ENCODE results near the gene RASAL3.

Gene RASAL3

GRCh38 chr19:15448778-15449619 lies 15.3 kb downstream of the RASAL3 start:
- DNase-seq: no peak

DNA sequence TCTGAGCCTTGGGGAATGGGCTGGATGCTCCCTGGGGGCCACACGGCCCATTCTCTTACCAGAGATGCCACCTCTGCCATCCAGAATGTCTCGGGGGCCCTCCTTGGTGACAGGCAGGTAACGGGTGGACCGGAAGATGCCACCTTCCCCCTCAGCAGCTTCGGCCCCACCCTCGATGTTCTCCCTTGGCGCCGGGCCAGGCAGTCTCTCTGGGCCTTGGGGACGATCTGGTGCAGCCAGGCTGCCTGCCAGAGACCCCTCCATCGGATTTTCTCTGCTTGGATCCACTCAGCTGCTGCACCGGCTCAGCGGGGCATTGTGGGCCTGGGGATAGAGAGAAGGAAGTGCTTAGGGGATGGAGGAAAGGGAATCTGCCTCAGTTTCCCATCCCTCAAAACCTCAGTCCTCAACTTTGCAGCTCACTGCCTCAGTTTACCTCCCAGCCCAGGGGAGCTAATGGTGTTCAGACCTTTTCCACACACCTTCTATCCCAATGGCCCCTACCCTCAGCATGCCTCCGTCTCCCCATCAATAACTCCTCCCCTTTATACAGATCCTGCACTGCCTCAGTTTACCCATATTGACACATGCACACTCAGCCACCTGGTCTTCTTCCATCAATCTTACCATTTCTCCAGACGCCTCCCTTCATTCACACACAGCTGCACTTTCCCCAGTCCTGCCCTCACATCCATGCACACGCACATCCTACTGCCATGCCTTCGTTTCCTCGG lies 16.1 kb downstream of the RASAL3 start:
- no peak for DNase-seq

DNA sequence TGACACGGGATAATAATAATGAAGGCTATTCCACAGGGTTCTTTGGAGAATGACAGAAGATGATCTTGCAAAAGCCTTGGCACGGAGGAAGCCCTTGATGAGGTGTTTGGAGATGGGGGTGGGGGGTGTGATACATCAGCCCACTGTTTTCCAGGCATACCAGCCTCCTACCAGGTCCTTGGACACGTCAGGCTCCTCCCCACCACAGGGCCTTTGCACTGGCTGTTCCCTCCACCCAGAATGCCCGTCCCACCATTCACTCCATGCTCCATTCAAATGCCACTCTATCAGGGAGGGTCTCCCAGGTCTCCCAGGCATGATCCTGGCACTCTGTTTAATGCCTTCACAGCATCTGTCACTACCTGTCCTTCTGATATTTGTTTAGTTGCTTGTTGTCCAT lies 17.3 kb downstream of the RASAL3 start:
- DNase-seq: no peak

DNA sequence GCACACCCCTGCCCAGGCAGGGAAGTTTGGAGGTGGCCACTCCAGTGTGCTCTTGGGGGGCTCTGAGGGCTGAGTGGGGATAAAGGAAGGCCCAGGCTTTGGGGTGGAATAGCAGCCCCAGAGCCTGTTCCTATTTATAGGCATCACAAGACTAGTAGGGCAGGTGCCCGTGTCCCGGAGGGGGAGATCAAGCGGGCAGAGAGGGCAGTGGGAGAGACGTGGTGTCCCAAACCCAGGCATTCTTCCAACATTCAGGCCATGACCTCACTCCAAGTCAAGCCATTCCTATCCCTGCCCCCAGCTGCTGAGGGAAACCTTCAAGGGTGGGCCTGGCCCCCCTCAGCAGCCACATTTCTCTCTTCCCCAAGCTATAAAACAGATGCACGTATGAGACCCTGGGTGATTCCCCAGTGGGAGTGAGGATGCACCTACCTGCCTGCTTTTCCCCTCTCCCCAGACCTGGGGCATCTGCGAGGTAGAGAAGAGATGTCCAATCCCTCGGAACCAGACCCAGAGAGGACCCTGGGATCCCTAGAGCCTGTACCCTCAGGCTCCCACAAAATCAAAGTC lies 18.5 kb downstream of the RASAL3 start:
- no peak for DNase-seq

GRCh38 chr19:15445227-15445605 lies 19.1 kb downstream of the RASAL3 start:
- no peak for DNase-seq

GRCh38 chr19:15444505-15445226 lies 19.7 kb downstream of the RASAL3 start:
- no peak for DNase-seq

- DNase-seq: no peak
Measured at GRCh38 chr19:15443838-15444237, 20.5 kb downstream of the RASAL3 start.

DNA sequence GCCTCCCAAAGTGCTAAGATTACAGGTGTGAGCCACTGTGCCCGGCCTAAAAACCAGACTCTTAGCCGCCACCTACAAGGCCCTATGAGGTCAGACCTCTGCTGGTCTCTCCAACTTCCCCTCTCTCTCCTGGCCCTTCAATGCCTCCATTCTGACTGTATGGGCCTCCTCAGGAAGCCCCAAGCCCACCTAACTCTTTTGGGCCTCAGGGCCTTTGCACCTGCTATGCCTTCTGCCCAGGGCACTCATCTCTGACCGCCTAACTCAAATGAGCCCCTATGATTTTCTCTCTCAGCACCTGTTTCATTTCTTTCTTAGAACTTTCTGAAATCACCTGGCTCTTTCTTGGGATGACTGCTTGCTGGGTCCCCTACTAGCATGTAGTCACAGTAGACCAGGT lies 21.0 kb downstream of the RASAL3 start:
- no peak for DNase-seq

GRCh38 chr19:15442142-15442920 lies 22.0 kb downstream of the RASAL3 start:
- DNase-seq: no peak

GRCh38 chr19:15441317-15441716 lies 23.0 kb downstream of the RASAL3 start:
- no peak for DNase-seq

- DNase-seq: no peak
Measured at GRCh38 chr19:15439821-15440641, 24.3 kb downstream of the RASAL3 start.

- DNase-seq: no peak
Measured at GRCh38 chr19:15439078-15439799, 25.1 kb downstream of the RASAL3 start.

GRCh38 chr19:15438577-15438976 lies 25.8 kb downstream of the RASAL3 start:
- DNase-seq: no peak

DNA sequence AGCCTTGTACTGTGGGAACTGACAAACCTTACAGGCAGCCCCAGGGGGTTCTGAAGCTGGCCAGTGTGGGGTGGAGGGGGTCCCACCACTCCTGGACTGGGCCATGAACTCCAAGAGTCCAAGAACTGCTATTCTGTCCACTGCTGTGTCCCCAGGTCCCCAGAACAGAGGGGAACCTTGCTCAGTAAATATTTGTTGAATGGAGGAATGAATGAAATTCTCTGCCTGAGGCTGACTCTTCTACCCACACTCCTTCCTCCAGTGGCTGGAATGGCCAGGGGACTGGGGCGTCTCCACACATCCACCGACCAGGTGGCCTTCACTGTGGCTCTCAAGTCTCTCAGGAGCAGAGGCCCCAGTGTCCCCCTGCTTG lies 26.2 kb downstream of the RASAL3 start:
- no peak for DNase-seq

DNA sequence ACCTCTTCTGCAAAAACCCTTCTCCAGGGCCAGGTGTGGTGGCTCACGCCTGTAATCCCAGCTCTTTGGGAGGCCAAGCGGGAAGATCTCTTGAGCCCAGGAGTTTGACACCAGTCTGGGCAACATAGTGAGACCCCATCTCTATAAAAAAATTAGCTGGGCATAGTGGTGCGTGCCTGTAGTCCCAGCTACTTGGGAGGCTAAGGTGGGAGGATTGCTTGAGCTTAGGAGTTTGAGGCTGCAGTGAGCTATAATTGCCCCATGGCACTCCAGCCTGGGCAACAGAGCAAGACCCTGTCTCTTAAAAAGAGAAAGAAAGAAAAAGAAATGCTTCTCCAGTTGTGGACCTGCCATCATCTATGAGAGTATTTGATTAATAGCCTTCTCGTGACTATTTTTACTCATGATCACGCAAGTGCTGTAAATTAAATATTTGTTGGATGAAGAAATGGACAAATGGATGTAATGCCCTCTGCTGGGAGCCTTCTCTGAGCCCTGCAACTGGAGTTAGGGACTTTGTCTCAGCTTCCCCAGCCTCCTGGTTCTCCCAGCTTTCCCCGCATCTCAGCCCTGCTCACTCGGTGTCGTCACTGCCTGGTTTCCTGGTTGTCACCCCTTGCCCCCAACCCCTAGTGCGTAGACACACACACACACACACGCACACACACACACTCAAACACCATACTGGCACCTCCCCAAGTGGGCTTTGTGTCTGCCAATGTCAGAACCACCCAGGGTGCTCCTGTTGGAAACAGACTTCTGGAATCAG lies 26.8 kb downstream of the RASAL3 start:
- DNase-seq: no peak

- no peak for DNase-seq
Measured at GRCh38 chr19:15436826-15437110, 27.6 kb downstream of the RASAL3 start.

- no peak for DNase-seq
Measured at GRCh38 chr19:15436012-15436825, 28.1 kb downstream of the RASAL3 start.

DNA sequence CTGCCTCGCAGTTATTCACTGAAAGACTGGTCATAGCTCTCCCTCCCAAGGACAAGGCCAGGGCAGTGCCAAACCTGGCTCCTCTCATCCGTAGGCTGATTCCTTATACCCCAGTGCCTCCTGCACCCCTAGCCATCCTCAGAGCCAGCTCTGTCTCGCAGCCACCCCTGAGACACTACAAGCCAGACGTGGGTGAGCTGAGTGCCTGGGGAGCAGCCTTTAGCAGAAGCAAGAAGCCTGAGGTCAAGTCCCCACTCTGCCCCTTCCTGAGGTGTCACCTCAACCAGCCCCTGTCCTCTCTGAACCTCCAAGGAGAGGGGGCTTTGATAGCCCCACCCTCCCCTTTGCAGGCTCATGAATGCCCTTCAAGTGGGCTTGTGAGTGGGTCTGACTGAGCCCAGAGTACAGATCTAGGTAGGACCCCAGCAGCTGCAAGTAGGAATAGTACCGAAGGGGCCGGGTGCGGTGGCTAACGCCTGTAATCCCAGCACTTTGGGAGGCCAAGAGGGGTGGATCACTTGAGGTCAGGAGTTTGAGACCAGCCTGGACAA lies 30.8 kb downstream of the RASAL3 start:
- DNase-seq: no peak

All from stimulated activated CD8-positive, alpha-beta memory T cell treated with anti-CD3 and anti-CD28 coated beads, Interleukin-4, amount 100 ng/mL, for 48 hours (primary cell).